Activated CD4-positive, alpha-beta memory T cell treated with anti-CD3 and anti-CD28 coated beads for 36 hours (primary cell): ENCODE measurements around the gene EPG5. TPM values are rescaled to one million over a fixed set of nuclear protein-coding genes. Genes with fewer than 3 reads are reported as not detected.
"Not testable (repeated sequence)": the region's sequence is repeated elsewhere in the genome, so short reads cannot be mapped to it uniquely, and the experiment has no call there.

Experiments used
- CTCF ChIA-PET: fragments of 350-600 bp; sonication (Branson Sonifier 250); formaldehyde crosslinking; loops from one replicate; lab custom pipeline; 2021; ENCODE audit warnings: antibody characterized with exemption, inconsistent platforms; lab: Charles Lee
- POLR2A ChIA-PET: fragments of 350-600 bp; sonication (Branson Sonifier 250); formaldehyde crosslinking; loops from one replicate; lab custom pipeline; 2021; ENCODE audit warnings: antibody characterized with exemption; lab: Charles Lee
- DNase-seq: peaks from one replicate; pipeline ENCODE4 v3.0.0-alpha.2; 2020
- H3K27ac Mint-ChIP-seq: one replicate; pipeline ENCODE4 v1.8.0; 2021; ENCODE audit warnings: mixed read lengths
- H3K27me3 Mint-ChIP-seq: one replicate; pipeline ENCODE4 v1.8.0; 2021; ENCODE audit warnings: mixed read lengths
- H3K36me3 Mint-ChIP-seq: one replicate; pipeline ENCODE4 v1.8.0; 2021; ENCODE audit warnings: mixed read lengths
- H3K4me1 Mint-ChIP-seq: one replicate; pipeline ENCODE4 v1.8.0; 2021; ENCODE audit warnings: low read depth, mixed read lengths
- H3K4me3 Mint-ChIP-seq: one replicate; pipeline ENCODE4 v1.8.0; 2021; ENCODE audit warnings: mild to moderate bottlenecking, mixed read lengths
- H3K9me3 Mint-ChIP-seq: one replicate; pipeline ENCODE4 v1.8.0; 2021; ENCODE audit warnings: mixed read lengths
- intact Hi-C: fragments of 100-400 bp; cut with micrococcal nuclease; formaldehyde crosslinking; loops from one replicate; pipeline ENCODE4 v1.15.1; 2023
- total RNA-seq, 2 experiments: library from RNA; stranded (reverse); gene quantifications; one replicate each; pipeline ENCODE4 v1.2.3, GENCODE V29; 2021

The EPG5 gene
- total RNA-seq, 2 experiments from 2014 or later, result 18.8 to 21.4 TPM

DNA sequence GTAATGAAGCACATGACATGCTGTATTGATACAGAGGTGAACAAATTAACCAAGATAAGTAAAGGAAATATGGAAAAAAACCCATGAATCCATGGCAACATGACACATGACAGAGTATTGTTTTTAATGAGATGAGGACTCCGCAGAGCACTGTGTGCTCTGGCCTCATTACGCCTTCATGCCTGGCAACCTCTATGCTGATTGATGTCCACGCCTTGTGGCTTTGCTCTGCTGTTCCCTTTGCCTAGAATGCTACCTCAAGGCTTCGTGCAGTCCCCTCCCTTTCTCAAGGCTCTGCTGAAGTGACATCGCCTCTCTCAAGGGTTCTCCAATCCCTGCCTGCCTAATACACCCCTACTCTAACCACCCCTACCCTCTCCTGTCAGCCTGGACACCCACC is 133.3 kb downstream of the EPG5 start:
- no peaks in the 10 kb centered on the region for H3K36me3 Mint-ChIP-seq
- H3K27me3 Mint-ChIP-seq, result peaks cover 25% of the 10 kb centered on the region
- no peak overlapping the region for H3K4me3 Mint-ChIP-seq
- no peak for DNase-seq
- H3K9me3 Mint-ChIP-seq, result no peaks in the 10 kb centered on the region
- intact Hi-C loops, result no loop called here
- peaks cover 7% of the 10 kb centered on the region for H3K4me1 Mint-ChIP-seq
- POLR2A ChIA-PET, result no interaction called here
- CTCF ChIA-PET, result no interaction called here
- H3K27ac Mint-ChIP-seq, result no peak overlapping the region

DNA sequence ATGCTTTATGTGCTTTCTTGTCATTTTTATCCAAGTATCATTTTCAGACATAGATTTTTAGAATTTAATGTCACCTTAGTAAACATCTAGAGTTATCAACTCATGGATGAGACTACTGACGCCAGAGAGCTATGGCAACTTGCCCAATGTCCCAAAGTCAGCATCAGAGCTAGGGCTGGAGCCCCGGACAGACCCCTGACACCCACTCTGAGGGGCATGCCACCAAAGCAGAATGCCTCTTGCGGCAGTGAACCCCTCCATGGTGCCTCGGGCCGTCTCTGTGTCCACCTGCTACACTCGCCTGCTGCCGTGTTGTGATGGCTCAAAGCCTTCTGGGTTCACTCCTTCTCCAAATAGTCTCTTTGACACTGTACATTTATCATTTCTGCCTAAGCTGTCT is 136.2 kb downstream of the EPG5 start:
- Mint-ChIP-seq H3K36me3 (no peaks in the 10 kb centered on the region), H3K27me3 (peaks cover 10% of the 10 kb centered on the region), H3K9me3 (no peaks in the 10 kb centered on the region), H3K27ac (no peak overlapping the region), H3K4me1 (peaks cover 10% of the 10 kb centered on the region), H3K4me3 (no peak overlapping the region)
- POLR2A ChIA-PET, result no interaction called here
- DNase-seq, result no peak
- intact Hi-C loops, result no loop called here
- CTCF ChIA-PET, result no interaction called here

DNA sequence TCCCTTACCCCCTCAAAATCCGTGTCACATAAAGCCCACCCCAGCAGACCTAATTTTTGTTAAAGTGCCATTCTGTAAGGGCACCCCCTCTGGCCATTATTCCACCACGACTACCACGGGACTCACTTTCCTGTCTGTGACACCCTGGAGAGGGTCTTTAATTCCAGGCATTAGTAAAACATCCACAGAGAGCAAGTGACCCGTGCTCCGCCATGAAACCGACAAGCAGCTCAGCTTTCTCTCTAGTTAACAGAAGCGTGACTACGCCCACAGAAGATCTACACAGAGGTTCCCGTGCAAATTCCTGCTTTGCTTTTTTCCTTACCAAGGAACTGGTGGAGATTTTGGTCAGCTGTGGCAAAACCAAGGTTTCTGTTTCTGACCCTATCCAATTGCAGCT is 137.3 kb downstream of the EPG5 start:
- intact Hi-C loops, result no loop called here
- peaks cover 14% of the 10 kb centered on the region for H3K4me1 Mint-ChIP-seq
- no peaks in the 10 kb centered on the region for H3K9me3 Mint-ChIP-seq
- ChIA-PET CTCF (no interaction called here), POLR2A (no interaction called here)
- H3K27ac Mint-ChIP-seq, result no peak overlapping the region
- no peak overlapping the region for H3K4me3 Mint-ChIP-seq
- no peaks in the 10 kb centered on the region for H3K36me3 Mint-ChIP-seq
- peaks cover 5% of the 10 kb centered on the region for H3K27me3 Mint-ChIP-seq
- DNase-seq, result no peak

DNA sequence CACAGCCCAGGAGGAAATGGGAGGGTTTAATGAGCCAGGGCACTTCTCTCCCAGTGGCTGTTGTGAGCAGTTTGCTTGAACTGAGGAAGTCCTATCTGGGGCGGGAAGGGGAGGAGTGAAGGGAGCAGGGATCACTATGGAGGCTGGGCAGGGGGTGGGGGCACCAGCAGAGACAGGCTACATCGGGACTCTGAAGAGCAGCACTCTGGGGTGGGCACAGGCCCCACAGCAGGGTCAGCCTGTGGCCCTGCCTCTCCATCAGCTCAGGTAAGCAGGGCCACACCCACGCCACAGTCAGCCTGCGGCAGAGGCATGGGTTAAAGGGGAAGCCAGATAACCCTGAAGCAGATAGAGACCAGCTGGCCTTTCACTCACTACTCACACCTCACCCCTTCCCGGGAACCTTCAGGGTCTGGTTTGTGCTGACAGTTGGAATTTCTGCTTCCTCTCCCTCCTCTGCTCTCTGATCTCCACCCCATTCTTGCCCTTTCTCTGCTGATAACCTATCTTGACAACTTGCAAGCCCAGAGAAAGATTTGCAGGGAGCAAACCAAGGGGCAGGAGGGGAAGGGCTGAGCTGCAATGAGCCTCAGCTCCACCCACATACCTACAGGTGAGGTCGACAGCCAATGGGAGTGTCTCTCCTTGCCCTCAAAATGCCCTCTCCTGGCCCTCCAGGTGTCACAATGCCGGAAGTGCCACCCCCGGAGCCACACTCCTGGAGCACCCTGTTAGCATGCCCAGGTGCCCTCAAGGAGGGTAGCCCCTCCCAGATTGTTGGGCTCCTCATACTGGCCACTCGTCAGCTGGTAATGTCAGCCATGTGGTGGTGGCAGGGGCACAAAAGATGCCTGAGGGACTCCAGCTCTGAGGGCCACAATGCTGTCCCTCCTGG is 138.0 kb downstream of the EPG5 start:
- Mint-ChIP-seq H3K4me1 (peaks cover 16% of the 10 kb centered on the region), H3K27me3 (peaks cover 5% of the 10 kb centered on the region), H3K4me3 (no peak overlapping the region), H3K27ac (no peak overlapping the region), H3K36me3 (no peaks in the 10 kb centered on the region), H3K9me3 (no peaks in the 10 kb centered on the region)
- CTCF ChIA-PET, result no interaction called here
- no peak for DNase-seq
- intact Hi-C loops, result no loop called here
- POLR2A ChIA-PET, result no interaction called here

DNA sequence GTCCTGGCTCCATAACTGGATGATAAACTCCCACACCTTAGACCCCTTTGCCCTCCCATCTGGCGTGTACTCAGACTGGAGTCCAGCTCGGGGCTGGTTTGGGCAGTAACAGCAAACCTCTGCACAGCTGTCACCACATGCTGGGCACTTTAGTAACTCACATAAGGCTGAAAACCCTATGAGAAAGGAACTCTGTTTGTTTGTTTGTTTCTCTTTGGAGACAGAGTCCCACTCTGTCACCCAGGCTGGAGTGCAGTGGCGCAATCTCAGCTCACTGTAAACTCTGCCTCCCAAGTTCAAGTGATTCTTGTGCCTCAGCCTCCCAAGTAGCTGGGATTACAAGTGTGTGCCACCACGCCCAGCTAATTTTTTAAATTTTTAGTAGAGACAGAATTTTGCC is 140.4 kb downstream of the EPG5 start:
- H3K27me3 Mint-ChIP-seq, H3K9me3 Mint-ChIP-seq, H3K27ac Mint-ChIP-seq, POLR2A ChIA-PET, H3K4me3 Mint-ChIP-seq, intact Hi-C loops, DNase-seq, H3K36me3 Mint-ChIP-seq, CTCF ChIA-PET: not testable (repeated sequence)
- H3K4me1 Mint-ChIP-seq, result peaks cover 16% of the 10 kb centered on the region

DNA sequence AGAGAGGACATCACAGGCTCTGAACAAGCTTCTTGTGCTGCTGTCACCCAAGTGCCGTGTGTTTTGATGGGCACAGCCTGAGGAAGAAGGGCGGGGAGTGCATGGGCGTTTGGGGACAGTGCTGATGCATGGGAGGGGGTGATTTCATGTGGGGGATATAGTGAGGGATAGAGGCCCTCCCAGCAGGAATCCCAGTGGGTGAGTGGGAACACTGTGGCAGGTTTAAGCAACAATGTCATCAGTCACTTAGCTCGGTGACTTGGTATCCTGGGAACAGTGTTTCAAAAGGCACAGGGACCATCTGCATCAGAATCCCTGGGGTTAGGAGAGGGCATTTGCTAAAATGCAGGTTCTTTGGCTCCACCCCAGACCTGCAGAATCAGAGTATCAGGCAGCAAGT is 141.0 kb downstream of the EPG5 start:
- no peaks in the 10 kb centered on the region for H3K36me3 Mint-ChIP-seq
- H3K27ac Mint-ChIP-seq, result no peak overlapping the region
- ChIA-PET CTCF (no interaction called here), POLR2A (no interaction called here)
- no peak for DNase-seq
- H3K9me3 Mint-ChIP-seq, result peaks cover 4% of the 10 kb centered on the region
- no peak overlapping the region for H3K4me3 Mint-ChIP-seq
- peaks cover 10% of the 10 kb centered on the region for H3K27me3 Mint-ChIP-seq
- intact Hi-C loops, result no loop called here
- peaks cover 16% of the 10 kb centered on the region for H3K4me1 Mint-ChIP-seq

DNA sequence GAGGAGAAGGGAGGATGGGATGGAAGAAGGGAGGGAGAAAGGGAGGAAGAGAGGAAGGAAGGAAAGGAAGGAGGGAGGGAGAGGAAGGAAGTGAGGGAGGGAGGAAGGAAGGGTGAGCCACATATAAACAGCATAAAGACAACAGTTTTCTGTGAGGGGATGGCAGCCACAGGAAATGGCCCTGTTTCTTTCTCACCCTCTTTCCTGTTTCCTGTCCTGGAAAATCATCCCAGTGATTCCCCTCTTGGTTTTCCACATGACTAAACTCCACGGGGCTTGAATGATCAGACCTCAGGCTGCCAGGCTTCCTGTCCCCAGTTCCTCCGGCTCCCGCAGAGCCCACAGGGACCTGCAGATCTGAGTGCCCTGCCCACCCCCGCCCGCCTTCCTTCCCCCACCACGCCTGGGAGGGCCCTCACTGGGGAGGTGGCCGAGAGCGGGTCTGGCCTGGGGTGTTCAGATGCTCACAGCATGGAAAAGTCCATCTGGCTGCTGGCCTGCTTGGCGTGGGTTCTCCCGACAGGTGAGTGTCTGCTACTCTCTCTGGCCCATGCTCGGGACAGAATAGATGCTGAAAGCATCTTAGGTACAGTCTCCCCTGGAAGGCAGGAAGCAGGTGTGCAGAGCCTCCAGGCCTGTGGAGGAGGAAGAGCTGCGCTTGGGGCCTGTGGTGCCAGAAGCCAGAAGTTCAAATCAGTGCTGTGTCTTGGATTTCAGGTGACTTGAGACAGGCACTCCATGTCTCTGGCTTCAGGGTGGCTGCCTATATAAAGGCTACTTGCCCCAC is 141.7 kb downstream of the EPG5 start, which contains the start of gene SIGLEC15:
Gene SIGLEC15 (plus strand): TSS at position 418 of the 787 bp plus-strand sequence. CDS start 54 bp downstream, at position 472.
- intact Hi-C loops, result no loop called here
- Mint-ChIP-seq H3K36me3 (no peaks in the 10 kb centered on the region), H3K4me1 (peaks cover 16% of the 10 kb centered on the region), H3K27me3 (peaks cover 15% of the 10 kb centered on the region), H3K27ac (no peak within 1 kb of the TSS), H3K9me3 (peaks cover 4% of the 10 kb centered on the region), H3K4me3 (no peak within 1 kb of the TSS)
- POLR2A ChIA-PET, result no interaction called here
- DNase-seq, result no peak
- CTCF ChIA-PET, result no interaction called here

DNA sequence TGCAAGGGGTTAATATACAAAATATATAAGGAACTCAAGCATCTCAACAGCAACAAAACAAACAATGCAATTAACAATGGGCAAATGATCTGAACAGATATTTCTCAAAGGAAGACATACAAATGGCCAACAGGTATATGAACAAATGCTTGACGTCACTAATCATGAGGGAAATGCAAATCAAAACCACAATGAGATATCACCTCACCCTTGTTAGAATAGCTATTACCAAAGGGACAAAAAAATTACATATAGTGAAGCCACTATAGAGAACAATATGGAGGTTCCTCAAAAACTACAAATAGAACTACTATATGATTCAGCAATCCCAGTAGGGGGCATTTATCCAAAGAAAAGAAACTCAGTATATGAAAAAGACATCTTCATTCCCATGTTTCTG is 145.4 kb downstream of the EPG5 start:
- H3K4me3 Mint-ChIP-seq, result no peak overlapping the region
- H3K27me3 Mint-ChIP-seq, result peaks cover 12% of the 10 kb centered on the region
- peaks cover under 1% of the 10 kb centered on the region for H3K36me3 Mint-ChIP-seq
- CTCF ChIA-PET, result no interaction called here
- H3K27ac Mint-ChIP-seq, result no peak overlapping the region
- POLR2A ChIA-PET, result no interaction called here
- intact Hi-C loops, result no loop called here
- no peak for DNase-seq
- peaks cover 12% of the 10 kb centered on the region for H3K9me3 Mint-ChIP-seq
- peaks cover 14% of the 10 kb centered on the region for H3K4me1 Mint-ChIP-seq

DNA sequence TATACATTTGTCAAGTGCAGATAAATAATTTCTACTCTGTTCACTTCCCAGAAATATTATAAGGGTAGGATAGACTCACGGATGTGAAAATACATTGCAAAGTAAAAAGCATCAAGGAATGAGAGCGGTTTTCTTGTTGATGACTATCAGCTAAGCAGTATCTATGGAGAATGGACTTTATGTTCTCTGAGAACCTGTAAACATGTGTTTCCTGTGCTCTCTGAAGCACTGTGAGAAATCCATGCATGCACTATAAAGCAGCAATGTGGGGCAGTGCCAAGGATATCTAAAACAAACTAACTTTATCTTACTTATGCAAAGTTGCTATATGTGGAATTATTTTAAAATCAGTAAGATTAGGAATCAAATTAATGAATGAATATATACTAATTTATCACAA is 146.1 kb downstream of the EPG5 start:
- ChIA-PET POLR2A (no interaction called here), CTCF (no interaction called here)
- Mint-ChIP-seq H3K36me3 (peaks cover 2% of the 10 kb centered on the region), H3K27ac (no peak overlapping the region), H3K4me3 (no peak overlapping the region), H3K4me1 (peaks cover 12% of the 10 kb centered on the region), H3K27me3 (peaks cover 12% of the 10 kb centered on the region), H3K9me3 (peaks cover 19% of the 10 kb centered on the region)
- no peak for DNase-seq
- intact Hi-C loops, result no loop called here

DNA sequence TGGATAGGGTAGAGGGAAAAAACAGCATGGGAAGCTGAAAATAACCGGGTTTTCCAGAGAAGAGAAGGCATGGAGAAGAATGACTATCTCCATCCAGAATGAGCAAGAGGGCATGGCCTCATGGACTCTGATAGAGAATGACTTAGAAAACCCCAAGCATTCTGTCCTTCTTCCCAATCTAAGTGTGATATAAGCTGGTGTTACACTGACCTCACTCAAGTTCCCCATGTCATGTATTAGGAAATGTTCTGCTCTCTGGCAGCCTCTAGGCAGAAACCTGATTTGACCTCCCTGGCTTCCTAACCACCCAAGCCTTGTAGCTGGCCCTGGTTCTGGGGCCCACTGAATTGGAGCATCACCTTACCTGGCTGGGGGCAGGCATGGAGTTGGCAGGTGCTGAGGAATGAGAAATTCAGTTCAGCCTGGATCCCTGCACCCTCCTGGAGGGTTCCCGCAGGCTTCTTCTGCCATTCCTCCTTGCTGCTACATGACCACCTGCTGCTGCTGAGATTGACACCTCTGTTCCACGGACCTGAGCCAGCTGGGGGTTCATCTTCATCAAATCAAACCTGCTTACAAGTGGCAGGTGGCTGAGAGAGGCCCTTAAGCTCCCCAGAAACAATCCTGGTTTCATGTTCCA is 146.9 kb downstream of the EPG5 start:
- DNase-seq, result no peak
- peaks cover 7% of the 10 kb centered on the region for H3K4me1 Mint-ChIP-seq
- peaks cover 2% of the 10 kb centered on the region for H3K36me3 Mint-ChIP-seq
- H3K27ac Mint-ChIP-seq, result no peak overlapping the region
- ChIA-PET POLR2A (no interaction called here), CTCF (no interaction called here)
- peaks cover 19% of the 10 kb centered on the region for H3K9me3 Mint-ChIP-seq
- H3K4me3 Mint-ChIP-seq, result no peak overlapping the region
- intact Hi-C loops, result no loop called here
- H3K27me3 Mint-ChIP-seq, result peaks cover 12% of the 10 kb centered on the region

DNA sequence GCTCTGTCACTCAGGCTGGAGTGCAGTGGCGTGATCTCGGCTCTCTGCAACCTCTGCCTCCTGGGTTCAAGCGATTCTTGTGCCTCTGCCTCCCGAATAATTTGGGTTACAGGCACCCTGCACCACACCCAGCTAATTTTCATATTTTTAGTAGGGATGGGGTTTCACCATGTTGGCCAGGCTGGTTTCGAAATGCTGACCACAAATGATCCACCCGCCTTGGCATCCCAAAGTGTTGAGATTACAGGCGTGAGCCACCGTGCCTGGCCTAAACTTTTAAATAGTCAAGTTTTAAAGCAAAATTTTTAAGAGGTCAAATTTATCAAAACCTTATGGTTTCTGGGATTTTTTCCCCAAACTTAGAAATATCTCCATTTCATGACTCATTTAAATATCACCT is 148.4 kb downstream of the EPG5 start:
- Mint-ChIP-seq H3K9me3 (peaks cover 19% of the 10 kb centered on the region), H3K27me3 (peaks cover 12% of the 10 kb centered on the region)
- CTCF ChIA-PET, intact Hi-C loops, H3K27ac Mint-ChIP-seq, POLR2A ChIA-PET, H3K4me1 Mint-ChIP-seq, H3K4me3 Mint-ChIP-seq, H3K36me3 Mint-ChIP-seq, DNase-seq: not testable (repeated sequence)

DNA sequence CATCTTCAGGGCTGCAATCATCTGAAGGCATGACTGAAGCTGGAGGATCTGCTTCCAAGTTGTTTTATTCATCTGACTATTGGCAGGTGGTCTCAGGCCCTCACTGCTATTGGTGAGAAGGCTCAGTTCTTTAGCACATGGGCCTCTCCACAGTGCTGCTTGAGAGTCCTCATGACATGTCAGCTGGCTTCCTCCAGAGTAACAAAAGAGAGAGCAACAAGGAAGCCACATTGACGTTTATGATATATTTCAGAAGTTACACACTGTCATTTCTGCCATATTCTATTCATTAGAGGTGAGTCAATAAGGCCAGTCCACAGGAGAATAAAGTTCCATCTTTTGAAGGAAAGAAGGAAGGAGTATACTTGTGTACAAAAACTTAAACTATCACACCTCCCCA is 149.6 kb downstream of the EPG5 start:
- ChIA-PET CTCF (no interaction called here), POLR2A (no interaction called here)
- Mint-ChIP-seq H3K27me3 (peaks cover 12% of the 10 kb centered on the region), H3K4me1 (peaks cover 5% of the 10 kb centered on the region), H3K9me3 (peaks cover 19% of the 10 kb centered on the region), H3K36me3 (peaks cover 2% of the 10 kb centered on the region), H3K4me3 (no peak overlapping the region), H3K27ac (no peak overlapping the region)
- intact Hi-C loops, result no loop called here
- no peak for DNase-seq
